ENCODE data around the gene SCUBE1. TPM values are rescaled to one million over a fixed set of nuclear protein-coding genes. Genes with fewer than 3 reads are reported as not detected.

Gene SCUBE1
- total RNA-seq, 4 donors from 2014 or later, result 0.78 to 3.5 (median 0.95) TPM

- H3K4me1 ChIP-seq, result peaks cover 12 to 15% of the 10 kb centered on the region in 2 donors
- intact Hi-C loops (cut with DNase I), result no loop called here
- no peak overlapping the region for H3K27ac ChIP-seq
- TF ChIP-seq CTCF (IDR thresholded peaks at IDR 0.05) (no peak), POLR2A (IDR thresholded peaks at IDR 0.05) (no peak)
- no peaks in the 10 kb centered on the region for H3K9me3 ChIP-seq
- DNase-seq, result no peak
- no peak overlapping the region for H3K4me3 ChIP-seq (replicated peaks in 1 of 3)
- 90 to 92% methylated on average over 12 of the region's 12 CpGs for WGBS, 2 donors
- no peaks in the 10 kb centered on the region for H3K36me3 ChIP-seq
- no peaks in the 10 kb centered on the region for H3K27me3 ChIP-seq
Observed at GRCh38 chr22:43156413-43156812, 186.8 kb downstream of the SCUBE1 start.

GRCh38 chr22:43155789-43156188, 187.4 kb downstream of the SCUBE1 start:
- H3K36me3 ChIP-seq, result no peaks in the 10 kb centered on the region
- intact Hi-C loops (cut with DNase I), result no loop called here
- TF ChIP-seq POLR2A (IDR thresholded peaks at IDR 0.05) (no peak), CTCF (IDR thresholded peaks at IDR 0.05) (no peak)
- H3K4me3 ChIP-seq (replicated peaks in 1 of 3), result no peak overlapping the region
- peaks cover 15 to 19% of the 10 kb centered on the region in 2 donors for H3K4me1 ChIP-seq
- H3K9me3 ChIP-seq, result no peaks in the 10 kb centered on the region
- WGBS, 2 donors, result 88 to 92% methylated on average over 4 to 5 of the region's 5 CpGs
- no peaks in the 10 kb centered on the region for H3K27me3 ChIP-seq
- no peak overlapping the region for H3K27ac ChIP-seq
- DNase-seq, result no peak

GRCh38 chr22:43154887-43155536, 188.2 kb downstream of the SCUBE1 start:
- Histone ChIP-seq H3K4me1 (peaks cover 16 to 21% of the 10 kb centered on the region in 2 donors), H3K27ac (no peak overlapping the region), H3K4me3 (replicated peaks in 1 of 3) (no peak overlapping the region), H3K27me3 (no peaks in the 10 kb centered on the region), H3K9me3 (no peaks in the 10 kb centered on the region), H3K36me3 (no peaks in the 10 kb centered on the region)
- DNase-seq, result no peak
- TF ChIP-seq POLR2A (IDR thresholded peaks at IDR 0.05), result no peak
- no peak for TF ChIP-seq CTCF (IDR thresholded peaks at IDR 0.05)
- intact Hi-C loops (cut with DNase I), result no loop called here
- 83 to 90% methylated on average over 21 to 25 of the region's 27 CpGs for WGBS, 2 donors

GRCh38 chr22:43153899-43154298, 189.3 kb downstream of the SCUBE1 start:
- TF ChIP-seq POLR2A (IDR thresholded peaks at IDR 0.05) (no peak), CTCF (IDR thresholded peaks at IDR 0.05) (no peak)
- DNase-seq, result no peak
- Histone ChIP-seq H3K4me1 (peaks cover 16 to 21% of the 10 kb centered on the region in 2 donors), H3K4me3 (replicated peaks in 1 of 3) (no peak overlapping the region), H3K36me3 (no peaks in the 10 kb centered on the region), H3K27ac (no peak overlapping the region), H3K9me3 (no peaks in the 10 kb centered on the region), H3K27me3 (no peaks in the 10 kb centered on the region)
- intact Hi-C loops (cut with DNase I), result no loop called here
- WGBS, 2 donors, result 68 to 74% methylated on average over 9 of the region's 9 CpGs

- H3K4me1 ChIP-seq, result peaks cover 16 to 21% of the 10 kb centered on the region in 2 donors
- TF ChIP-seq POLR2A (IDR thresholded peaks at IDR 0.05) (peak in 1 of 2 donors; percentile 22), CTCF (IDR thresholded peaks at IDR 0.05) (no peak)
- H3K27me3 ChIP-seq, result no peaks in the 10 kb centered on the region
- peak overlapping the region; percentile 39 to 80 (median 63) for H3K4me3 ChIP-seq (replicated peaks in 1 of 3)
- no peaks in the 10 kb centered on the region for H3K9me3 ChIP-seq
- H3K36me3 ChIP-seq, result no peaks in the 10 kb centered on the region
- 23 to 32% methylated on average over 5 to 12 of the region's 22 CpGs for WGBS, 2 donors
- DNase-seq, result peak; percentile 83 to 85
- H3K27ac ChIP-seq, result peak overlapping the region; percentile 67 to 74 (median 74)
- intact Hi-C loops (cut with DNase I), result no loop called here
Observed at GRCh38 chr22:43152357-43153071, 190.7 kb downstream of the SCUBE1 start.

Data from thyroid gland (tissue), 4 donors.